Measurements from ENCODE around the gene PELO.
"Not testable (repeated sequence)": the region's sequence is repeated elsewhere in the genome, so short reads cannot be mapped to it uniquely, and the experiment has no call there.

PELO gene

DNA sequence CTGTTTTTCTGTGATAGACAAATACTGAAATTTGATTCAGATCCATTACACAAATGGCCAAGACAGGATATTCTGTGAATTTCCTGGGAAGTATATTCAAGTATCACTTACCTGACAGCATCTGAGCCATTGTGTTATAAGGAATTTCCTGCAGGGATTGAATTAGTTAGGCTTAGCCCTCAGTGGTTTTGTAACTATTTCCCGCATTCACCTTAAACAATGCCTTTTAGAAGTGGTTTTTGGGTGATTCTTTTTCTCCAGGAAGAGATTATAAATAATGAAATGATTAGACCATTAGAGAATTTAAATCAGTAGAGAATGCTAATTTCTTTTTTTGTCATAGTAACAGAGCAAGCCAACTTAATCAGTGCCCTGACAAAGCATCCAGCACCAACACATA is 30.6 kb downstream of the PELO start:
- DNase-seq (ENCODE audit: low spot score): no peak
- in situ Hi-C loops (cut with MboI; ENCODE audit: low sequenced_read_pairs, unreplicated experiment): no loop called here
- TF ChIP-seq, protein P1, sequence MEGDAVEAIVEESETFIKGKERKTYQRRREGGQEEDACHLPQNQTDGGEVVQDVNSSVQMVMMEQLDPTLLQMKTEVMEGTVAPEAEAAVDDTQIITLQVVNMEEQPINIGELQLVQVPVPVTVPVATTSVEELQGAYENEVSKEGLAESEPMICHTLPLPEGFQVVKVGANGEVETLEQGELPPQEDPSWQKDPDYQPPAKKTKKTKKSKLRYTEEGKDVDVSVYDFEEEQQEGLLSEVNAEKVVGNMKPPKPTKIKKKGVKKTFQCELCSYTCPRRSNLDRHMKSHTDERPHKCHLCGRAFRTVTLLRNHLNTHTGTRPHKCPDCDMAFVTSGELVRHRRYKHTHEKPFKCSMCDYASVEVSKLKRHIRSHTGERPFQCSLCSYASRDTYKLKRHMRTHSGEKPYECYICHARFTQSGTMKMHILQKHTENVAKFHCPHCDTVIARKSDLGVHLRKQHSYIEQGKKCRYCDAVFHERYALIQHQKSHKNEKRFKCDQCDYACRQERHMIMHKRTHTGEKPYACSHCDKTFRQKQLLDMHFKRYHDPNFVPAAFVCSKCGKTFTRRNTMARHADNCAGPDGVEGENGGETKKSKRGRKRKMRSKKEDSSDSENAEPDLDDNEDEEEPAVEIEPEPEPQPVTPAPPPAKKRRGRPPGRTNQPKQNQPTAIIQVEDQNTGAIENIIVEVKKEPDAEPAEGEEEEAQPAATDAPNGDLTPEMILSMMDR (IDR thresholded peaks at IDR 0.05; ENCODE audit: borderline replicate concordance, control extremely low read depth, extremely low read depth, insufficient read depth, missing control alignments): no peak

GRCh38 chr5:52818807-52819206 is 31.1 kb downstream of the PELO start:
- in situ Hi-C loops (cut with MboI; ENCODE audit: low sequenced_read_pairs, unreplicated experiment); DNase-seq (ENCODE audit: low spot score): not testable (repeated sequence)

DNA sequence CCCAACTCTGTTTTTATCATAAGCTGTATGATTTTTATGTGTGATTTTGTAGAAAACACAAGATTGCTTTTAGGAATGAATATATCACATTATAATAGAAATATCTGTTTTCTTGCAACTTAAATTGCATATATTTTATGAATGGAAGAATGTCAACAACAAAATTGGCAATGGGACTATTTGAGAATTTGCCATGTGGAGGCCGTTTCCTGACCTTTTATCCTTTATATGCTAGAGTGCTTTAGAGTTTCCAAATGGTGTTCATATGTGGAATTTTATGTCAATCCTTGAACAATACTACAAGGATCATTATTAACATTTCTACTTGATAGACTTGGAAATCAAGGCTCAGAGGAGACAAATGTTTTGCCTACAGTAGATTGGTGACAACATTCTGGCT is 34.2 kb downstream of the PELO start:
- in situ Hi-C loops (cut with MboI; ENCODE audit: low sequenced_read_pairs, unreplicated experiment): no loop called here
- TF ChIP-seq, protein P1 (IDR thresholded peaks at IDR 0.05; ENCODE audit: borderline replicate concordance, control extremely low read depth, extremely low read depth, insufficient read depth, missing control alignments): no peak
- DNase-seq (ENCODE audit: low spot score): no peak

GRCh38 chr5:52822437-52822836 is 34.7 kb downstream of the PELO start:
- TF ChIP-seq, protein P1 (IDR thresholded peaks at IDR 0.05; ENCODE audit: borderline replicate concordance, control extremely low read depth, extremely low read depth, insufficient read depth, missing control alignments): no peak
- no peak for DNase-seq (ENCODE audit: low spot score)
- in situ Hi-C loops (cut with MboI; ENCODE audit: low sequenced_read_pairs, unreplicated experiment): no loop called here

DNA sequence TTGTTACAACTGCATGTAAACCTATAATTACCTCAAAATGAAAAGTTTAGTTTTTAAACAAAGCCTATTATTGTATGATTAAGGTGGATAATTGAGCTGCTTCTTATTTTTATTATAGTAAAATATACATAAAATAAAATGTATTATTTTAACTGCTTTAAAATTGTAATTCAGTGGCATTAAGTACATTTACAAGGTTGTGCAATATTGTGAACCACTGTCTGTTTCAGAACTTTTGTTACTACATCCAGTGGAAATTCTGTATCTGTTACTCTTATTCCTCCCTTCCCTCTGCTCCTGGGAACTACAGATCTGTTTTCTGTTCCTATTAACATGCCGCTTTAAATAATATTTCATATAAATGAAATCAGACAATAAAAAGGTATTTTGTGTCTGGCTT is 37.1 kb downstream of the PELO start:
- TF ChIP-seq, protein P1 (IDR thresholded peaks at IDR 0.05; ENCODE audit: borderline replicate concordance, control extremely low read depth, extremely low read depth, insufficient read depth, missing control alignments): no peak
- in situ Hi-C loops (cut with MboI; ENCODE audit: low sequenced_read_pairs, unreplicated experiment): no loop called here
- no peak for DNase-seq (ENCODE audit: low spot score)

DNA sequence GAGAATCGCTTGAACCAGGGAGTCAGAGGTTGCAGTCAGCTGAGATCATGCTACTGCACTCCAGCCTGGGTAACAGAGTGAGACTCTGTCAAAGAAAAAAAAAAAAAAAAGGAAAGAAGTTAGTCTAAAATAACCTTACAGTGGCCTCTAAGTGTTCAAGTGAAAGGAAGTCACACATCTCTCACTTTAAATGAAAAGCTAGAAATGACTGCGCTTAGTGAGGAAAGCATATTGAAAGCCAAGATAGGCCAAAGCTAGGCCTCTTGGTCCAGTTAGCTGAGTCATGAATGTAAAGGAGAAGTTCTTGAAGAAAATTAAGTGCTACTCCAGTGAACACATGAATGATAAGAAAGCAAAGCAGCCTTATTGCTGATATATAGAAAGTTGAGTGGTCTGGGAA is 38.1 kb downstream of the PELO start:
- in situ Hi-C loops (cut with MboI; ENCODE audit: low sequenced_read_pairs, unreplicated experiment): no loop called here
- DNase-seq (ENCODE audit: low spot score): no peak
- TF ChIP-seq, protein P1 (IDR thresholded peaks at IDR 0.05; ENCODE audit: borderline replicate concordance, control extremely low read depth, extremely low read depth, insufficient read depth, missing control alignments): no peak

GRCh38 chr5:52827815-52828214 is 40.1 kb downstream of the PELO start:
- in situ Hi-C loops (cut with MboI; ENCODE audit: low sequenced_read_pairs, unreplicated experiment): no loop called here
- TF ChIP-seq, protein P1 (IDR thresholded peaks at IDR 0.05; ENCODE audit: borderline replicate concordance, control extremely low read depth, extremely low read depth, insufficient read depth, missing control alignments): no peak
- DNase-seq (ENCODE audit: low spot score): no peak

All from GM13976 (cell line).